ENCODE data around the gene ABCA6.

DNA sequence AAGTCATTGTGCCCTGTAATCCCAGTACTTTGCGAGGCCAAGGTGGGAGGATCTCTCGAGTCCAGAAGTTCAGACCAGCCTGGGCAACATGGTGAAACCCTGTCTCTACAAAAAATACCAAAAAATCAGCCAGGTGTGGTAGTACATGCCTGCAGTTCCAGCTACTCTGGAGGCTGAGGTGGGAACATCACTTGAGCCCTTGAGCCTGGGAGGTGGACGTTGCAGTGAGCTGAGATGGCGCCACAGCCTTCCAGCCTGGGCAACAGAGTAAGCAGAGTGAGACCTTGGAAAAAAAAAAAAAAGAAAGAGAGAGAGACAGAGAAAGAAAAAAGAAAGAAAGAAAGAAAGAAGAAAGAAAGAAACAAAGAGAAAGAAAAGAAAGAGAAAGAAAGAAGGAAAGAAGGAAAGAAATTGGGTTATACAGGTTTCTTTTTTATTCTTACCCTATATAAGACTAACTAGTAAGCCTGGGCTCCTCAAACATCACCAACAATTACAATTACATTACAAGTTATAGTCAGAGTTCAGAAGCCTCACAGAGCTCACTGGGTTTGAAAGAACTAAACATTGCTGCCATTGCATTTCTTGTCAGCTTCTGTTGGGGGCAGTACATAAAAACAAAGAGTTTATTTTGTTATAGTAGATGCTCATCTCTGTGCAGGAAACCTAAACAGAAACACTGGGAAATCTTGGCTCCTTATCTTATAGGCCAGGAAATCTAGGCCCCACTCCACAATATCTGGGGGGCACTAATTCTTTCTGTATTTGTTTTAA is 74.2 kb downstream of the ABCA6 start:
- TF ChIP-seq, protein P1, sequence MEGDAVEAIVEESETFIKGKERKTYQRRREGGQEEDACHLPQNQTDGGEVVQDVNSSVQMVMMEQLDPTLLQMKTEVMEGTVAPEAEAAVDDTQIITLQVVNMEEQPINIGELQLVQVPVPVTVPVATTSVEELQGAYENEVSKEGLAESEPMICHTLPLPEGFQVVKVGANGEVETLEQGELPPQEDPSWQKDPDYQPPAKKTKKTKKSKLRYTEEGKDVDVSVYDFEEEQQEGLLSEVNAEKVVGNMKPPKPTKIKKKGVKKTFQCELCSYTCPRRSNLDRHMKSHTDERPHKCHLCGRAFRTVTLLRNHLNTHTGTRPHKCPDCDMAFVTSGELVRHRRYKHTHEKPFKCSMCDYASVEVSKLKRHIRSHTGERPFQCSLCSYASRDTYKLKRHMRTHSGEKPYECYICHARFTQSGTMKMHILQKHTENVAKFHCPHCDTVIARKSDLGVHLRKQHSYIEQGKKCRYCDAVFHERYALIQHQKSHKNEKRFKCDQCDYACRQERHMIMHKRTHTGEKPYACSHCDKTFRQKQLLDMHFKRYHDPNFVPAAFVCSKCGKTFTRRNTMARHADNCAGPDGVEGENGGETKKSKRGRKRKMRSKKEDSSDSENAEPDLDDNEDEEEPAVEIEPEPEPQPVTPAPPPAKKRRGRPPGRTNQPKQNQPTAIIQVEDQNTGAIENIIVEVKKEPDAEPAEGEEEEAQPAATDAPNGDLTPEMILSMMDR (IDR thresholded peaks at IDR 0.05), result no peak
- no peak for TF ChIP-seq POLR2A (IDR thresholded peaks at IDR 0.05)
